ENCODE results near the gene SMYD1. TPM values are rescaled to one million over a fixed set of nuclear protein-coding genes. Genes with fewer than 3 reads are reported as not detected.

The SMYD1 gene
- total and polyA plus RNA-seq, 7 experiments from 2014 or later, result 0.15 to 0.21 TPM; not detected in 5

DNA sequence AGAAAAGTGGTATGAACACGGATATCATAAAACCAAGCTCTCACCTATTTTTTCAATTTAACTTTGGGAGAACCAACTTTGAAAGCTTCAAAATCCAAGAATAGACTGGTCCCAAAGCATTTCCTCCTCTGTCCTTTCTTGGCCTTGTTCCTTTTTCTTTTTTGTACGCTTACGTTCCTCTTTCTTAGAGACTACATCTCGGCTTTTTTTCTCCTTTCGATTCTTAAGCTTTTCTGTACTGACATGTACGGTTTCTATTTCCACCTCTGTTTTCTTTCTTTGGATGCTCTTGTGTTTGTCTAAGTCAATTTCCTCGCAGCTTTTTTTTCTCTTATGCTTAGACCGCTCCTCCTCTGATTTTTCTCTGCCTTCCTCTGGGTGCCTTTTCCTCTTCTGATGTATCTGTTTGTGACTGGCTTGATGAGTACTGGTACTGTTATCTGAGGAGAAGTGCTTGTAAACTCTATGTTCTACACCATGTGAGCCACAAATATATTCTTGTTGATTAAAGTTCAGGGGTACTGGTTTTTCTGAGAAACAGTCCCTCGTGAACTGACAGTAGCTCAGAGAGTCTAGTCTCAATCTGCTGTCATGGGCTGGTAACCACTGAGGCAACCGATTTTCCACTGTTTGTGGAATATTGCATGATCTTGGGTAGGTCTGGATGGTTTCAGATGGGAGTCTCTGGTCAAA lies 39.8 kb upstream of the SMYD1 start:
- peak; percentile 37 for ATAC-seq
- peak overlapping the region; percentile 16 to 93 (median 78) for H3K27ac Mint-ChIP-seq
- Histone ChIP-seq H3K4me3 (ENCODE audit: low read length) (no peak overlapping the region), H3K36me3 (ENCODE audit: control insufficient read depth in 2 of 3, insufficient read depth in 3 of 3, low read length in 3 of 3) (peaks cover 0 to 16% (median 14%) of the 10 kb centered on the region in 3 experiments), H3K27me3 (ENCODE audit: control insufficient read depth in 2 of 2, insufficient read depth in 2 of 2, low read length in 2 of 2) (no peaks in the 10 kb centered on the region), H3K9me3 (ENCODE audit: control insufficient read depth in 2 of 3, low read length in 3 of 3) (no peaks in the 10 kb centered on the region), H3K4me1 (ENCODE audit: control insufficient read depth in 2 of 2, insufficient read depth in 2 of 2, low read length in 2 of 2) (no peaks in the 10 kb centered on the region), H3K27ac (ENCODE audit: low read depth, low read length) (no peak overlapping the region)
- ChIA-PET POLR2A (interaction anchor here (1.0 kb wide), 1 partner anchor 27 kb away, joined by 6 read pairs; no protein-coding TSS in a partner anchor), CTCF (interaction anchor here (1.2 kb wide), 1 partner anchor 33 kb away, joined by 3 read pairs; no protein-coding TSS in a partner anchor)
- H3K4me1 Mint-ChIP-seq, result peaks cover 3 to 17% (median 13%) of the 10 kb centered on the region in 7 donors
- peak in 1 of 9 donors; percentile 12 for DNase-seq
- no peaks in the 10 kb centered on the region for H3K9me3 Mint-ChIP-seq
- no peaks in the 10 kb centered on the region for H3K27me3 Mint-ChIP-seq
- intact Hi-C loops (cut with micrococcal nuclease), result no loop called here
- H3K36me3 Mint-ChIP-seq, result peaks cover 9 to 50% (median 31%) of the 10 kb centered on the region in 5 donors
- H3K4me3 Mint-ChIP-seq, result peak overlapping the region in 8 of 10 donors; percentile 15 to 68 (median 56)

DNA sequence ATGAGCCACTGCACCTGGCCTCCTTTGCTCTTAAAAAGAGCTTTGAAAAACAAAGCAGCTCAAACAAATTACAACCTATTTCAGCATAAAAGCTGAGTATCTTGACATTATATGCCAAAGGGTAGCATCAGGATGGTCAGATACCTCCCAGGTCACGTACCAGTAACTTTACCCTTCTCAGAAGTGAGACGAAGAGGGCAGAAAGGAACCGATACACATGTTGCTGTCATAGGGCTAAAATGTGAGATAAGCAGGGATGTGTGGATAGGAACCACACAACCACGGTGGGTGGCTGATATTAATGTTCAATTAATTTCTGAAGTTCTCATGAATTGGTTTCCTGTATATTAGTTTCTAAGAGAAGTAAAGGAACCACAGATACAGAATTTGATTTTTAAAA lies 38.7 kb upstream of the SMYD1 start:
- DNase-seq, result no peak
- Histone ChIP-seq H3K27me3 (ENCODE audit: control insufficient read depth in 2 of 2, insufficient read depth in 2 of 2, low read length in 2 of 2) (no peaks in the 10 kb centered on the region), H3K36me3 (ENCODE audit: control insufficient read depth in 2 of 3, insufficient read depth in 3 of 3, low read length in 3 of 3) (peaks cover 0 to 17% (median 16%) of the 10 kb centered on the region in 3 experiments), H3K9me3 (ENCODE audit: control insufficient read depth in 2 of 3, low read length in 3 of 3) (no peaks in the 10 kb centered on the region), H3K4me3 (ENCODE audit: low read length) (no peak overlapping the region), H3K4me1 (ENCODE audit: control insufficient read depth in 2 of 2, insufficient read depth in 2 of 2, low read length in 2 of 2) (no peaks in the 10 kb centered on the region), H3K27ac (ENCODE audit: low read depth, low read length) (no peak overlapping the region)
- Mint-ChIP-seq H3K4me1 (peaks cover 3 to 22% (median 13%) of the 10 kb centered on the region in 7 donors), H3K9me3 (no peaks in the 10 kb centered on the region), H3K27me3 (no peaks in the 10 kb centered on the region), H3K27ac (peak overlapping the region in 2 of 9 donors; percentile 31 to 93), H3K36me3 (peaks cover 9 to 54% (median 35%) of the 10 kb centered on the region in 5 donors), H3K4me3 (no peak overlapping the region)
- POLR2A ChIA-PET, result no interaction called here
- CTCF ChIA-PET, result no interaction called here
- no peak for ATAC-seq
- intact Hi-C loops (cut with micrococcal nuclease), result no loop called here

DNA sequence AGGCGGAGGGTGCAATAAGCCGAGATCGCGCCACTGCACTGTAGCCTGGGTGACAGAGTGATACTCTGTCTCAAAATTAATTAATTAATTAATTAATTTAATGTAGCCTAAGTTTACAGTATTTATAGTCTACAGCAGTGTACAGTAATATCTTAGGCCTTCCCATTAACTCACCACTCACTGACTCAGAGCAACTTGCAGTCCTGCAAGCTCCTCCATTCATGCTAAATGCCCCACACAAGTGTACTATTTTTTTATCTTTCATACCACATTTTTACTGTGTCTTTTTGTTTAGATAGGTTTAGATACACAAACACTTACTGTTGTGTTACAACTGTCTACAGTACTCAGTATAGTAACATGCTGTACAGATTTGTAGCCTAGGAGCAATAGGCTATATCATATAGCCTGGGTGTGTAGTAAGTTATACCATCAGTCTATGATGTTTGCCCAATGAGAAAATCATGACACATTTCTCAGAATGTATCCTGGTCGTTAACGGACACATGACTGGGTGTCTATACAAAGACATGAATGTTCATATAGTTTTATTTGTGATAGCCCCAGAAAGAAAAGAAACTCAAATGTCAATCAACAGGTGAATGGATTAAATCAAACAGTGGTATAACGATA lies 35.4 kb upstream of the SMYD1 start:
- Histone ChIP-seq H3K9me3 (ENCODE audit: control insufficient read depth in 2 of 3, low read length in 3 of 3) (no peaks in the 10 kb centered on the region), H3K36me3 (ENCODE audit: control insufficient read depth in 2 of 3, insufficient read depth in 3 of 3, low read length in 3 of 3) (peaks cover 0 to 25% (median 18%) of the 10 kb centered on the region in 3 experiments), H3K27ac (ENCODE audit: low read depth, low read length) (no peak overlapping the region), H3K4me1 (ENCODE audit: control insufficient read depth in 2 of 2, insufficient read depth in 2 of 2, low read length in 2 of 2) (no peaks in the 10 kb centered on the region), H3K27me3 (ENCODE audit: control insufficient read depth in 2 of 2, insufficient read depth in 2 of 2, low read length in 2 of 2) (no peaks in the 10 kb centered on the region), H3K4me3 (ENCODE audit: low read length) (no peak overlapping the region)
- Mint-ChIP-seq H3K27ac (no peak overlapping the region), H3K27me3 (no peaks in the 10 kb centered on the region), H3K36me3 (peaks cover 13 to 66% (median 46%) of the 10 kb centered on the region in 5 donors), H3K4me1 (peaks cover 3 to 36% (median 25%) of the 10 kb centered on the region in 7 donors), H3K9me3 (no peaks in the 10 kb centered on the region), H3K4me3 (no peak overlapping the region)
- intact Hi-C loops (cut with micrococcal nuclease), result no loop called here
- ChIA-PET CTCF (no interaction called here), POLR2A (no interaction called here)
- ATAC-seq, result no peak
- no peak for DNase-seq

- peak overlapping the region in 1 of 9 donors; percentile 48 for H3K27ac Mint-ChIP-seq
- CTCF ChIA-PET, result no interaction called here
- no peaks in the 10 kb centered on the region for H3K9me3 Mint-ChIP-seq
These were observed 31.4 kb upstream of the SMYD1 start for GRCh38 chr2:88036182-88036581.

DNA sequence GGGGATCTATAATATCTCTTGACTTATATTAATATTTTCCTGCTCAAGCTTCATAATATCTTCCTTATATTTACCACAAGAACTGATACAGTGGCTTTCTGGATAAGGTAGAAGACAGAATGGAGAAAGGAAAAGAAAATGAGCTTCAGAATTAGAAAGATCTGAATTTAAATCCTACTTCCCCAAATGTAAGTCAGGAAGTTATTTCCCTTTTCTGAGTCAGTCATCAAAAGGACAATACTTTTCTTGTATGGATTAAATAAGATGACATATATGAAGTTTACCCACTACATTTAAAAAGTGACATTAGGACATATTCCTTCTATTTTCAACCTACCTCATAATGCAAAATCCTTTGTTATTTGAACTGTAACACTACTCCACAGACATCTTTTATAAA lies 31.0 kb upstream of the SMYD1 start:
- H3K36me3 Mint-ChIP-seq, result peaks cover 5 to 51% (median 40%) of the 10 kb centered on the region in 5 donors
- H3K4me3 Mint-ChIP-seq, result no peak overlapping the region
- ChIA-PET CTCF (interaction anchor here (1.0 kb wide), 1 partner anchor 24 kb away, joined by 3 read pairs; no protein-coding TSS in a partner anchor), POLR2A (interaction anchor here (1.8 kb wide), 1 partner anchor 10 kb away, joined by 4 read pairs; no protein-coding TSS in a partner anchor)
- no peaks in the 10 kb centered on the region for H3K9me3 ChIP-seq (ENCODE audit: control insufficient read depth in 2 of 3, low read length in 3 of 3)
- ATAC-seq, result no peak
- H3K36me3 ChIP-seq (ENCODE audit: control insufficient read depth in 2 of 3, insufficient read depth in 3 of 3, low read length in 3 of 3), result peaks cover 0 to 11% (median 7%) of the 10 kb centered on the region in 3 experiments
- intact Hi-C loops (cut with micrococcal nuclease), result loop anchor here in 1 of 2 donors (2.0 kb wide), 1 partner anchor 16 kb away; no protein-coding TSS in a partner anchor
- DNase-seq, result no peak
- no peaks in the 10 kb centered on the region for H3K27me3 Mint-ChIP-seq
- no peaks in the 10 kb centered on the region for H3K4me1 ChIP-seq (ENCODE audit: control insufficient read depth in 2 of 2, insufficient read depth in 2 of 2, low read length in 2 of 2)
- peaks cover 5 to 54% (median 36%) of the 10 kb centered on the region in 7 donors for H3K4me1 Mint-ChIP-seq
- H3K4me3 ChIP-seq (ENCODE audit: low read length), result no peak overlapping the region
- H3K27ac ChIP-seq (ENCODE audit: low read depth, low read length), result no peak overlapping the region
- H3K27me3 ChIP-seq (ENCODE audit: control insufficient read depth in 2 of 2, insufficient read depth in 2 of 2, low read length in 2 of 2), result no peaks in the 10 kb centered on the region
- no peak overlapping the region for H3K27ac Mint-ChIP-seq
- no peaks in the 10 kb centered on the region for H3K9me3 Mint-ChIP-seq

More at GRCh38 chr2:88036182-88036581, 31.4 kb upstream of the SMYD1 start:
- Mint-ChIP-seq H3K36me3 (peaks cover 5 to 51% (median 40%) of the 10 kb centered on the region in 5 donors), H3K4me3 (no peak overlapping the region), H3K4me1 (peaks cover 5 to 50% (median 34%) of the 10 kb centered on the region in 7 donors), H3K27me3 (no peaks in the 10 kb centered on the region)
- intact Hi-C loops (cut with micrococcal nuclease), result loop anchor here in 1 of 2 donors (2.0 kb wide), 1 partner anchor 17 kb away; no protein-coding TSS in a partner anchor
- peaks cover 0 to 11% (median 7%) of the 10 kb centered on the region in 3 experiments for H3K36me3 ChIP-seq (ENCODE audit: control insufficient read depth in 2 of 3, insufficient read depth in 3 of 3, low read length in 3 of 3)
- no peak overlapping the region for H3K27ac ChIP-seq (ENCODE audit: low read depth, low read length)
- no peaks in the 10 kb centered on the region for H3K4me1 ChIP-seq (ENCODE audit: control insufficient read depth in 2 of 2, insufficient read depth in 2 of 2, low read length in 2 of 2)
- no peak for ATAC-seq
- no peak overlapping the region for H3K4me3 ChIP-seq (ENCODE audit: low read length)
- H3K27me3 ChIP-seq (ENCODE audit: control insufficient read depth in 2 of 2, insufficient read depth in 2 of 2, low read length in 2 of 2), result no peaks in the 10 kb centered on the region
- POLR2A ChIA-PET, result interaction anchor here (0.5 kb wide), 1 partner anchor 8 kb away, joined by 6 read pairs; no protein-coding TSS in a partner anchor
- DNase-seq, result no peak
- H3K9me3 ChIP-seq (ENCODE audit: control insufficient read depth in 2 of 3, low read length in 3 of 3), result no peaks in the 10 kb centered on the region

DNA sequence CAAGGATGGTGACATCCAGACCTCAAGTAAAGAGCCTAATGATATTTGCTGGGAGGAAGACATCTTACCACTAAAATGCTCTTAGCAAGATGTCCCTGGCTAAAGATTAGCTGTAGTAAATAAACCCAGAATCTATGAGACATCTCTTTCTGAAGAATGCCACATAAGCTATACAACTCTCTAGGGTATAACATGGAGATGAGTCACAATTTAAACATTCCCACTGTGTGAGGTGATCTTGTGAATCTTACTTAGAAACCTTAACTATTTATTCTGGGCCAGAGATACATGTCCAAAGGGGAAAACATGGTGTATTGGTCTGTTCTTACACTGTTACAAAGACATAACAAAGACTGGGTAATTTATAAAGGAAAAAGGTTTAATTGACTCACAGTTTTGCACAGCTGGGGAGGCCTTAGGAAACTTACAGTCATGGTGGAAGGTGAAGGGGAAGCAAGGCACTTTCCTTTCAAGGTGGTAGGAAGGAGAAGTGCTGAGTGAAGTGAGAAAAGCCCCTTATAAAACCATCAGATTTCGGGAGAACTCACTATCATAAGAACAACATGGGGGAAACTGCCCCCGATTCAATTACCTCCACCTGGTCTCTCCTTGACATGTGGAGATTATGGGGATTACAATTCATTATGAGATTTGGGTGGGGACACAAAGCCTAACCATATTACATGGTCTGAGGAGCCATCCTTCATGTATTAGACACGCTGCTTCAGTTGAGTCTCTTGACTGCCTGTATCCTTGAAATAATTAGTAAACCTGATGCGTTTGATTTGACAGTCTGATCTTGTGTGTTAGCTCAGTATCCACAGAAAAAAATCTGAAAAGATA lies 29.1 kb upstream of the SMYD1 start:
- DNase-seq (no peak), ATAC-seq (no peak)
- CTCF ChIA-PET, result interaction anchor here (0.6 to 0.7 kb wide), 2 partner anchors 11 to 924 kb away, joined by 3 read pairs; no protein-coding TSS in a partner anchor
- H3K9me3 ChIP-seq (ENCODE audit: control insufficient read depth in 2 of 3, low read length in 3 of 3), result no peaks in the 10 kb centered on the region
- H3K4me3 ChIP-seq (ENCODE audit: low read length), result no peak overlapping the region
- H3K36me3 Mint-ChIP-seq, result peaks cover 5 to 49% (median 33%) of the 10 kb centered on the region in 5 donors
- H3K4me1 ChIP-seq (ENCODE audit: control insufficient read depth in 2 of 2, insufficient read depth in 2 of 2, low read length in 2 of 2), result no peaks in the 10 kb centered on the region
- POLR2A ChIA-PET, result interaction anchor here (1.0 to 1.8 kb wide), 2 partner anchors 8 to 21 kb away, joined by 3 to 4 read pairs; no protein-coding TSS in a partner anchor
- H3K27me3 Mint-ChIP-seq, result no peaks in the 10 kb centered on the region
- no peaks in the 10 kb centered on the region for H3K9me3 Mint-ChIP-seq
- no peaks in the 10 kb centered on the region for H3K27me3 ChIP-seq (ENCODE audit: control insufficient read depth in 2 of 2, insufficient read depth in 2 of 2, low read length in 2 of 2)
- no peak overlapping the region for H3K27ac ChIP-seq (ENCODE audit: low read depth, low read length)
- intact Hi-C loops (cut with micrococcal nuclease), result no loop called here
- H3K4me3 Mint-ChIP-seq, result no peak overlapping the region
- peaks cover 13 to 67% (median 44%) of the 10 kb centered on the region in 7 donors for H3K4me1 Mint-ChIP-seq
- no peak overlapping the region for H3K27ac Mint-ChIP-seq
- H3K36me3 ChIP-seq (ENCODE audit: control insufficient read depth in 2 of 3, insufficient read depth in 3 of 3, low read length in 3 of 3), result peaks cover 0 to 11% (median 3%) of the 10 kb centered on the region in 3 experiments

All from naive thymus-derived CD4-positive, alpha-beta T cell (primary cell).